Keratinocyte (primary cell): Measurements from ENCODE around the gene S100A10.

Experiments
- EZH2 ChIP-seq: IDR thresholded peaks from one replicate; pipeline ENCODE4 v1.6.1; 2012; ENCODE audit warnings: inconsistent platforms, mild to moderate bottlenecking, low read length, moderate library complexity
- TF ChIP-seq, protein P1 (sequence below), 3 experiments: IDR thresholded peaks in 1 of 3; conservative IDR thresholded peaks in 1 of 3; optimal IDR thresholded peaks in 1 of 3; 2 replicates in 2 of 3; 3 replicates in 1 of 3; pipeline versions ENCODE3 to v1.5.1; 2011; ENCODE audit warnings: low read length in 3 of 3, mild to moderate bottlenecking in 3 of 3, moderate library complexity in 2 of 3, control low read depth in 1 of 3, inconsistent platforms in 1 of 3; ENCODE audit not compliant: insufficient read depth in 2 of 3; ENCODE audit errors: extremely low read depth in 1 of 3

- TF ChIP-seq, protein P1, sequence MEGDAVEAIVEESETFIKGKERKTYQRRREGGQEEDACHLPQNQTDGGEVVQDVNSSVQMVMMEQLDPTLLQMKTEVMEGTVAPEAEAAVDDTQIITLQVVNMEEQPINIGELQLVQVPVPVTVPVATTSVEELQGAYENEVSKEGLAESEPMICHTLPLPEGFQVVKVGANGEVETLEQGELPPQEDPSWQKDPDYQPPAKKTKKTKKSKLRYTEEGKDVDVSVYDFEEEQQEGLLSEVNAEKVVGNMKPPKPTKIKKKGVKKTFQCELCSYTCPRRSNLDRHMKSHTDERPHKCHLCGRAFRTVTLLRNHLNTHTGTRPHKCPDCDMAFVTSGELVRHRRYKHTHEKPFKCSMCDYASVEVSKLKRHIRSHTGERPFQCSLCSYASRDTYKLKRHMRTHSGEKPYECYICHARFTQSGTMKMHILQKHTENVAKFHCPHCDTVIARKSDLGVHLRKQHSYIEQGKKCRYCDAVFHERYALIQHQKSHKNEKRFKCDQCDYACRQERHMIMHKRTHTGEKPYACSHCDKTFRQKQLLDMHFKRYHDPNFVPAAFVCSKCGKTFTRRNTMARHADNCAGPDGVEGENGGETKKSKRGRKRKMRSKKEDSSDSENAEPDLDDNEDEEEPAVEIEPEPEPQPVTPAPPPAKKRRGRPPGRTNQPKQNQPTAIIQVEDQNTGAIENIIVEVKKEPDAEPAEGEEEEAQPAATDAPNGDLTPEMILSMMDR (optimal IDR thresholded peaks at IDR 0.05 in 1 of 3, IDR thresholded peaks at IDR 0.05 in 1 of 3, conservative IDR thresholded peaks at IDR 0.05 in 1 of 3; ENCODE audit: extremely low read depth in 1 of 3, insufficient read depth in 2 of 3, low read length in 3 of 3) = no peak
- no peak for TF ChIP-seq EZH2
Measured at GRCh38 chr1:152022474-152022873, 28.8 kb upstream of the S100A10 start.
